ENCODE measurements around the gene FAM53C. TPM values are rescaled to one million over a fixed set of nuclear protein-coding genes. Genes with fewer than 3 reads are reported as not detected.
"Not testable (repeated sequence)": the region's sequence is repeated elsewhere in the genome, so short reads cannot be mapped to it uniquely, and the experiment has no call there.

Gene FAM53C
- total RNA-seq, 1 donor from 2014 or later: 23.8 TPM

DNA sequence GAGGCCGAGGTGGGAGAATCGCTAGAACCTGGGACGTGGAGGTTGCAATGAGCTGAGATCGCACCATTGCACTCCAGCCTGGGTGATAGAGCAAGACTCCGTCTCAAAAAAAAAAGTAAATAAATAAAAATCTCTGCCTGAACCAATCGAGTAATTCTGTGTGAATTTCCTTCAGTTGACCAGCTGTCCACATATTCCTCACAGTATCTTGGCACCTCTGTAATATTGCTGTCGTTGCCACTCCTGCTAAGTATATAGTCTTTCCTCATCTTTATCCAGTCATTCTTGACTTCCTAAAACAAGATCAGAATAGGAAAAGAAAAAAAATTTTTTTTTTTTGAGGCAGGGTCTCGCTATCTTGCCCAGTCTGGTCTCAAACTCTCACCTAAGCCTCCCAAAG, 44.3 kb downstream of the FAM53C start:
- DNase-seq (ENCODE audit: low spot score): no peak
- intact Hi-C loops (cut with DNase I): no loop called here

DNA sequence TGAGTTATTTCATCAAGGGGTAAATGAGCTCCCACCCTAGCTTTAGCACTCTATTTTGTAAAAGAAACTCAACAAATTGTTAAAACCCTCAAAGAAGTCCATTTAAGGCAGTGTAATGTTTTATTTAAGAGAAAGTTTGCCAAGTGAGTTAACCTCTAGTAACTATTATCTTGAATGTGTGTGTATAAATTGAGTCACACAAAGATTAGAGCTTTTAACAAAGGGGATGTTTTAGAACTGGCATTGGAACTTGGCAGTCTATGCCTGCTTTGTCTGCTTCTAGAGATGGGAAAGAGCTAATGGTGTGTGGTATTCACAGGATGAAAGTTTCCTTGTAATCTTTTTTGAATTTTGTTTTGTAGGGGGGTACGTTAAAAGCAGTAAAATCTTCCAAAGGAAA, 47.6 kb downstream of the FAM53C start:
- DNase-seq (ENCODE audit: low spot score): no peak
- intact Hi-C loops (cut with DNase I): no loop called here

DNA sequence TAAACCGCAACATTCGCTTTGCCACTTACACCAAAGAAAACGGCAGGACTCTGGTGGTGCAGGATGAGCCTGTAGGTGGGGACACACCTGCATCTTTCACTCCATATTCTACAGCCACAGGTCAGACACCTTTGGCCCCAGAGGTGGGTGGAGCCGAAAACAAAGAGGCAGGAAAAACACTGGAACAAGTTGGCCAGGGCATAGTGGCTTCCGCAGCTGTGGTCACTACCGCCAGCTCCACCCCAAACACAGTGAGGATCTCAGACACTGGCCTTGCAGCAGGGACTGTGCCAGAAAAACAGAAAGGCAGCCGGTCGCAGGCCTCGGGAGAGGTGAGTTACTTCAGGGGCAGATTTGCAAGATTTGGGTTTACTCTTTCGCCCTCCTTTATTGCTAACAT, 48.2 kb downstream of the FAM53C start:
- intact Hi-C loops (cut with DNase I): no loop called here
- no peak for DNase-seq (ENCODE audit: low spot score)

DNA sequence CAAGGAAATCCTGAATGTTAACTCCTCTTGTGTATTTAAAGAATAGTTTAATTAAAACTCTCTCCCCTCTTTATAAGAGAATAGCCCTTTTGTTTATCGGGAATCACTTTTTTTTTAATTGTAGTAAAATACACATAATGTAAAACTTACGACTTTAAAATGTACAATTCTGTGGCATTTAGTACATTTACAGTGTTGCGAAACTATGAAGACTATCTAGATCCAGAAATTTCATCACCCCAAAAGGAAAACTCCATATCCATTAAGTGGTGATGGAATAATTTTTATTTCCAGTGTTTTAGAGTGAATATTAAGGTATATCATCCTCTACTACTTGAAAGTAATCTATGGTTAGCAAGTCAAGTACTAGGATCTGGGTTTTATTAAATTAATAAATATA, 51.3 kb downstream of the FAM53C start:
- DNase-seq (ENCODE audit: low spot score): no peak
- intact Hi-C loops (cut with DNase I): no loop called here

DNA sequence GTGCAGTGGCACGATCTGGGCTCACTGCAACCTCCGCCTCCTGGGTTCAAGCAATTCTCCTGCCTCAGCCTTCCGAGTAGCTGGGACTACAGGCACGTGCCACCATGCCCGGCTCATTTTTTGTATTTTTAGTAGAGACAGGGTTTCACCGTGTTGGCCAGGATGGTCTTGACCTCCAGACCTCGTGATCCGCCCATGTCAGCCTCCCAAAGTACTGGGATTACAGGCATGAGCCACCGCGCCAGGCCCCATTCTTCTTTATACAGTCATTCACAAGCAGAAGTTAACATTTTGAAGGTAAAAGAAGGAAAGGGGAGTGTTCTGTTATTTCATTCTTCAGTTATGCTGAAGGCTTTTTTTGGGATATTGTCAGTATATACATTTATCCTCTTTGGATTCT, 51.8 kb downstream of the FAM53C start:
- intact Hi-C loops (cut with DNase I); DNase-seq (ENCODE audit: low spot score): not testable (repeated sequence)

DNA sequence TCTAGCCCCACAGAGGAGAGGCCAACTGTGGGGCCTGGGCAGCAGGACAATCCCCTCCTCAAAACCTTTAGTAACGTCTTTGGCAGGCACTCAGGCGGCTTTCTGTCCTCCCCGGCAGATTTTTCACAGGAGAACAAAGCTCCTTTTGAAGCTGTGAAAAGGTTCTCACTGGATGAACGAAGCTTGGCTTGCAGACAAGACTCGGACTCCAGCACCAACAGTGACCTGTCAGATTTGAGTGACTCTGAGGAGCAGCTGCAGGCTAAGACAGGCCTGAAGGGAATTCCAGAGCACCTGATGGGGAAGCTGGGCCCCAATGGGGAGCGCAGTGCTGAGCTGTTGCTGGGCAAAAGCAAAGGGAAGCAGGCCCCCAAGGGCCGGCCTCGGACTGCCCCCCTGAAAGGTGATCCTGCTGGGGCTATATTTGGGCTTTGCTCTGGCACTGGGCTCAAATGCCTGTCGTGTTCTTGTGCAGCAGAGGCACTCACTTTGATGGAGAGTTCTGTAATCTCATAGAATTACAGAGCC, 53.9 kb downstream of the FAM53C start:
- DNase-seq (ENCODE audit: low spot score): peak; percentile 75

More for the DNA sequence above, 53.9 kb downstream of the FAM53C start:
- intact Hi-C loops (cut with DNase I): no loop called here

Other genes with a start within 250 kb of the FAM53C start
- 2.0 TPM for gene NME5, start 198.8 kb upstream of the FAM53C start, total RNA-seq
- 31.9 TPM for gene BRD8, start 159.6 kb upstream of the FAM53C start, total RNA-seq
- gene KIF20A, start 159.2 kb upstream of the FAM53C start, total RNA-seq: 0.16 TPM
- gene CDC23, start 124.9 kb upstream of the FAM53C start, total RNA-seq: 17.9 TPM
- gene GFRA3, start 63.6 kb upstream of the FAM53C start, total RNA-seq: 0.48 TPM
- 0.19 TPM for gene CDC25C, start 6.5 kb upstream of the FAM53C start, total RNA-seq
- gene KDM3B, start 14.4 kb downstream of the FAM53C start, total RNA-seq: 48.5 TPM
- 10.8 TPM for gene REEP2, start 100.8 kb downstream of the FAM53C start, total RNA-seq
- gene EGR1, start 127.2 kb downstream of the FAM53C start, total RNA-seq: 66.8 TPM
- gene ETF1, start 205.0 kb downstream of the FAM53C start, total RNA-seq: 86.8 TPM
- 274 TPM for gene HSPA9, start 237.1 kb downstream of the FAM53C start, total RNA-seq

Measured in cardiac septum (tissue), 1 donor.